ENCODE measurements around the gene AKAP13. TPM values are rescaled to one million over a fixed set of nuclear protein-coding genes. Genes with fewer than 3 reads are reported as not detected.
"Not testable (repeated sequence)": the region's sequence is repeated elsewhere in the genome, so short reads cannot be mapped to it uniquely, and the experiment has no call there.

The AKAP13 gene
- total RNA-seq, 4 donors from 2014 or later, result 128 to 460 (median 243) TPM

DNA sequence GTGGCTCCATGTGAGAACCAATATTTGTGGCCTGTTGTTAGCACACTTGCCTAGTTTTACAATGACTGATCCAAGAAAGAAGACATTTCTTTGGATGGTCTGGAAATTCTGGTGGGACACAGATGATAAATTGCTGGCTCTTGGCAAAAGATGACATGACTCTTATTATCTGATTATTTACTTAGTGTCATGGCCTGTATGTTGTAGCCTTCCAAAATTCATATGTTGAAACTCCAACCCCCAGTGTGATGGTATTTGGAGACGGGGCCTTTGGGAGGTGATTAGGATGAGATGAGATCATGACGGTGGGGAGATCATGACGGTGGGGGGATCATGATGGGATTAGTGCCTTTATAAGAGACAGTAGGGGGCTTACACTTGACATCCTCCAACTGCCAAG, 30.0 kb upstream of the AKAP13 start:
- H3K27me3 ChIP-seq, result no peaks in the 10 kb centered on the region
- no peak for DNase-seq
- H3K4me3 ChIP-seq, result no peak overlapping the region
- intact Hi-C loops (cut with DNase I; ENCODE audit: low total_unique reads), result no loop called here
- H3K27ac ChIP-seq, result no peak overlapping the region
- H3K36me3 ChIP-seq, result no peaks in the 10 kb centered on the region
- no peak for TF ChIP-seq POLR2A (IDR thresholded peaks at IDR 0.05)
- TF ChIP-seq, protein P1, sequence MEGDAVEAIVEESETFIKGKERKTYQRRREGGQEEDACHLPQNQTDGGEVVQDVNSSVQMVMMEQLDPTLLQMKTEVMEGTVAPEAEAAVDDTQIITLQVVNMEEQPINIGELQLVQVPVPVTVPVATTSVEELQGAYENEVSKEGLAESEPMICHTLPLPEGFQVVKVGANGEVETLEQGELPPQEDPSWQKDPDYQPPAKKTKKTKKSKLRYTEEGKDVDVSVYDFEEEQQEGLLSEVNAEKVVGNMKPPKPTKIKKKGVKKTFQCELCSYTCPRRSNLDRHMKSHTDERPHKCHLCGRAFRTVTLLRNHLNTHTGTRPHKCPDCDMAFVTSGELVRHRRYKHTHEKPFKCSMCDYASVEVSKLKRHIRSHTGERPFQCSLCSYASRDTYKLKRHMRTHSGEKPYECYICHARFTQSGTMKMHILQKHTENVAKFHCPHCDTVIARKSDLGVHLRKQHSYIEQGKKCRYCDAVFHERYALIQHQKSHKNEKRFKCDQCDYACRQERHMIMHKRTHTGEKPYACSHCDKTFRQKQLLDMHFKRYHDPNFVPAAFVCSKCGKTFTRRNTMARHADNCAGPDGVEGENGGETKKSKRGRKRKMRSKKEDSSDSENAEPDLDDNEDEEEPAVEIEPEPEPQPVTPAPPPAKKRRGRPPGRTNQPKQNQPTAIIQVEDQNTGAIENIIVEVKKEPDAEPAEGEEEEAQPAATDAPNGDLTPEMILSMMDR (IDR thresholded peaks at IDR 0.05), result no peak
- no peaks in the 10 kb centered on the region for H3K9me3 ChIP-seq
- no peaks in the 10 kb centered on the region for H3K4me1 ChIP-seq

DNA sequence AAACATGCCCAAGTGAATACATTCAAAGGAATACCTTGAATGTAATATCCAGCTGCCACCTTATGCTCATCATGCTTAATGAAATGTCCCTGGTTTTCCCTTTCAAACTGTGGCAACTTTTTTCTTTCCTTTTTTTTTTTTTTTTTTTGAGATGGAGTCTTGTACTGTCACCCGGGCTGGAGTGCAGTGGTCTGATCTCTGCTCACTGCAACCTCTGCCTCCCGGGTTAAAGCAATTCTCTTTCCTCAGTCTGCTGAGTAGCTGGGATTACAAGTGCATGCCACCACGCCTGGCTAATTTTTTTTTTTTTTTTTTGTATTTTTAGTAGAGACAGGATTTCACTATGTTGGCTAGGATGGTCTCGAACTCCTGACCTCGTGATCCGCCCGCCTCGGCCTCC, 28.9 kb upstream of the AKAP13 start:
- H3K9me3 ChIP-seq; H3K27me3 ChIP-seq; H3K4me1 ChIP-seq; H3K4me3 ChIP-seq; H3K36me3 ChIP-seq; H3K27ac ChIP-seq; intact Hi-C loops (cut with DNase I; ENCODE audit: low total_unique reads); DNase-seq: not testable (repeated sequence)

DNA sequence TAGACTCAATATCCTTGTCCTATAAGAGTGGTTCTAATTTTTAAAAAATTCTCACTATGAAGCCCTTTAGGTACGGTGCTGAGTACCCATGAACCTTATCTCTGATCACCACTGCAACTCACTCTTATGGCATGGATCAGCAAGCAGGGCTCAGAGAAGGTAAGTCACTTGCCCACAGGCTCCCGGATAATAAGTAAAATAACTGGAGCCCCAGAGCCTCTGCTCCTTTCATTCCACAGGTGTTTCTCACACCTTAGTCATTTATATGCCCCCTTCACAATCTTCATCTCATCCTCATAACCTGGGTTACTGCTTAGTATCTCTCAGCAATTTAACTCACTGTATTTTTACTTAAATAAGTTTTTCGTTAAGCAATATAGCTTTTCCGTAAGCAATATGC, 28.4 kb upstream of the AKAP13 start:
- H3K4me1 ChIP-seq, result no peaks in the 10 kb centered on the region
- H3K27me3 ChIP-seq, result no peaks in the 10 kb centered on the region
- DNase-seq, result no peak
- no peak for TF ChIP-seq POLR2A (IDR thresholded peaks at IDR 0.05)
- TF ChIP-seq, protein P1 (IDR thresholded peaks at IDR 0.05), result no peak
- H3K9me3 ChIP-seq, result no peaks in the 10 kb centered on the region
- intact Hi-C loops (cut with DNase I; ENCODE audit: low total_unique reads), result no loop called here
- no peak overlapping the region for H3K4me3 ChIP-seq
- no peaks in the 10 kb centered on the region for H3K36me3 ChIP-seq
- H3K27ac ChIP-seq, result no peak overlapping the region

GRCh38 chr15:85353516-85353915, 26.9 kb upstream of the AKAP13 start:
- H3K27me3 ChIP-seq, result no peaks in the 10 kb centered on the region
- H3K4me1 ChIP-seq, result no peaks in the 10 kb centered on the region
- no peak for DNase-seq
- H3K27ac ChIP-seq, result no peak overlapping the region
- intact Hi-C loops (cut with DNase I; ENCODE audit: low total_unique reads), result no loop called here
- no peak overlapping the region for H3K4me3 ChIP-seq
- TF ChIP-seq, protein P1 (IDR thresholded peaks at IDR 0.05), result no peak
- no peak for TF ChIP-seq POLR2A (IDR thresholded peaks at IDR 0.05)
- H3K9me3 ChIP-seq, result no peaks in the 10 kb centered on the region
- no peaks in the 10 kb centered on the region for H3K36me3 ChIP-seq

DNA sequence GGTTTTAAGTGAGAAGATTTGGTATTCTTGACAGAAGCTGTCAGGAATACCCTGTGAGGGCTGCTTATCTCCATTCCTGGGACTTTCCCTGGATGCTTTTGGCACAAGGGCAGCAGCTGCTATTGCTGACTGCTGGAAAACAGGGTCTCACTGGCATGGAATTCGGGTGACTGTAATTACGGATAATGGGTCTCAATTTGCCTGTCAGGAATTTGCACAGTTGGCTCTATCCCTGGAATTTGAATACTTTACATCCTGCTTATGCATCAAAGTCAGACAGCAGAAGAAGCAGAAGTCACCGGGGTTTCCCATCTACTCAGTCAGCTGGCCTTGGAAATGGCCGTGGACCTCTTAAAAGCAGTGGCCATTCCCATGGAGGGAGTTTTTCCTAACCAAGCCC, 25.9 kb upstream of the AKAP13 start:
- Histone ChIP-seq H3K27ac (no peak overlapping the region), H3K4me1 (no peaks in the 10 kb centered on the region), H3K4me3 (no peak overlapping the region), H3K27me3 (no peaks in the 10 kb centered on the region), H3K9me3 (no peaks in the 10 kb centered on the region), H3K36me3 (no peaks in the 10 kb centered on the region)
- intact Hi-C loops (cut with DNase I; ENCODE audit: low total_unique reads), result no loop called here
- DNase-seq, result no peak
- TF ChIP-seq POLR2A (IDR thresholded peaks at IDR 0.05), result no peak
- TF ChIP-seq, protein P1 (IDR thresholded peaks at IDR 0.05), result no peak

DNA sequence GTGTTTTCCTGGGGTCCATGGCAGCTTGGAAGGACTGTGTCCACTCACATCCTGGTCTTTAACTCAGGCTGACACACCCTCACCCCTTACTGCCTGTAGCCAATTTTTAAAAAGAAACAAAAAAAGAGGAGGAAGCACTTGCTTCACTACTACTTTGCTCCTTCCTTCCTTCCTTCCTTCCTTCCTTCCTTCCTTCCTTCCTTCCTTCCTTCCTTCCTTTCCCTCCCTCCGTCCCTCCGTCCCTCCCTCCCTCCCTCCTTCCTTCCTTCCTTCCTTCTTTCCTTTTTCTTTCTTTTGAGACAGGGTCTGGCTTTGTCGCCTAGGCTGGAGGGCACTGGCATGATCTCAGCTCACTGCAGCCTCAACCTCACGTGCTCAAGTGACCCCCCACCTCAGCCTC, 25.5 kb upstream of the AKAP13 start:
- TF ChIP-seq POLR2A (IDR thresholded peaks at IDR 0.05), result no peak
- TF ChIP-seq, protein P1 (IDR thresholded peaks at IDR 0.05), result no peak
- DNase-seq, result no peak
- H3K27ac ChIP-seq, result no peak overlapping the region
- H3K9me3 ChIP-seq, result no peaks in the 10 kb centered on the region
- no peaks in the 10 kb centered on the region for H3K27me3 ChIP-seq
- no peak overlapping the region for H3K4me3 ChIP-seq
- no peaks in the 10 kb centered on the region for H3K36me3 ChIP-seq
- intact Hi-C loops (cut with DNase I; ENCODE audit: low total_unique reads), result no loop called here
- H3K4me1 ChIP-seq, result no peaks in the 10 kb centered on the region

Data from uterus (tissue), 4 donors.